SK-N-SH (cell line): ENCODE measurements around the gene NXPH4. TPM values are rescaled to one million over a fixed set of nuclear protein-coding genes. Genes with fewer than 3 reads are reported as not detected.

Source experiments
- CTCF ChIA-PET: fragments of 300-600, 350-600 bp; formaldehyde crosslinking; extraction: SDS; loops from one replicate; lab custom pipeline; 2021; lab: Yijun Ruan, JAX
- POLR2A ChIA-PET: fragments of 350-600 bp; sonication (Branson Sonifier 250); formaldehyde crosslinking; extraction: SDS; loops from one replicate; lab custom pipeline; 2020; ENCODE audit warnings: antibody characterized with exemption, inconsistent platforms; lab: Yijun Ruan, JAX
- DNase-seq: peaks from one replicate; pipeline ENCODE4 v3.0.0; 2012
- H2AFZ ChIP-seq: fragments of 200-600 bp; sonication (generic); 2 replicates; pipeline ENCODE4 v1.8.1; 2016; ENCODE audit warnings: antibody characterized with exemption, mild to moderate bottlenecking, low read depth
- H3F3A ChIP-seq: fragments of 200-600 bp; sonication (generic); replicated peaks from 2 replicates; pipeline ENCODE3; 2016; ENCODE audit warnings: antibody characterized with exemption, mild to moderate bottlenecking; ENCODE audit not compliant: insufficient read depth
- H3K27ac ChIP-seq, 2 experiments: fragments of 200-500 bp in 1 of 2; fragments of 200-600 bp in 1 of 2; sonication (Bioruptor generic) in 1 of 2; sonication (generic), shearing (Covaris generic) in 1 of 2; 2 replicates each; pipeline versions ENCODE4 v1.5.1 to v1.6.1; 2014 to 2016; ENCODE audit warnings: low read depth in 2 of 2, inconsistent platforms in 1 of 2, low read length in 1 of 2, mild to moderate bottlenecking in 1 of 2, mixed read lengths in 1 of 2
- H3K27me3 ChIP-seq: fragments of 200-600 bp; sonication (generic), shearing (Covaris generic); 2 replicates; pipeline ENCODE4 v1.6.1; 2016; ENCODE audit warnings: mixed run types; ENCODE audit not compliant: insufficient read depth
- H3K36me3 ChIP-seq, 2 experiments: fragments of 200-500 bp in 1 of 2; fragments of 200-600 bp in 1 of 2; sonication (Bioruptor generic) in 1 of 2; sonication (generic) in 1 of 2; replicated peaks in 1 of 2; 2 replicates each; pipeline versions ENCODE3 to v1.5.1; 2014 to 2016; ENCODE audit warnings: low read length in 1 of 2, mild to moderate bottlenecking in 1 of 2; ENCODE audit not compliant: insufficient read depth in 2 of 2, control insufficient read depth in 1 of 2
- H3K4me1 ChIP-seq, 2 experiments: fragments of 200-500 bp in 1 of 2; fragments of 200-600 bp in 1 of 2; sonication (Bioruptor generic) in 1 of 2; sonication (generic), shearing (Covaris generic) in 1 of 2; 2 replicates each; pipeline versions ENCODE4 v1.5.1 to v1.6.1; 2014 to 2016; ENCODE audit warnings: low read depth in 1 of 2, low read length in 1 of 2, mixed run types in 1 of 2; ENCODE audit not compliant: insufficient read depth in 2 of 2, control insufficient read depth in 1 of 2
- H3K4me2 ChIP-seq: fragments of 200-600 bp; sonication (generic), shearing (Covaris generic); 2 replicates; pipeline ENCODE4 v1.6.1; 2017; ENCODE audit warnings: mixed run types
- H3K4me3 ChIP-seq, 2 experiments: fragments of 200-500 bp in 1 of 2; fragments of 200-600 bp in 1 of 2; sonication (Bioruptor generic) in 1 of 2; sonication (generic), shearing (Covaris generic) in 1 of 2; 2 replicates each; pipeline versions ENCODE4 v1.5.1 to v1.8.1; 2014 to 2016; ENCODE audit warnings: low read depth in 2 of 2, inconsistent platforms in 1 of 2, low read length in 1 of 2, mild to moderate bottlenecking in 1 of 2, mixed read lengths in 1 of 2, moderate library complexity in 1 of 2
- H3K79me2 ChIP-seq: fragments of 200-600 bp; sonication (generic); 2 replicates; pipeline ENCODE4 v1.8.1; 2017; ENCODE audit warnings: mild to moderate bottlenecking; ENCODE audit not compliant: insufficient read depth
- H3K9ac ChIP-seq: fragments of 200-600 bp; sonication (generic); 2 replicates; pipeline ENCODE4 v1.6.1; 2017; ENCODE audit warnings: mixed run types
- H3K9me2 ChIP-seq: fragments of 200-600 bp; sonication (generic); 2 replicates; pipeline ENCODE4 v1.6.1; 2017; ENCODE audit warnings: mixed run types
- H3K9me3 ChIP-seq: fragments of 200-600 bp; sonication (generic); 2 replicates; pipeline ENCODE4 v1.6.1; 2017; ENCODE audit warnings: mixed run types, mild to moderate bottlenecking, moderate library complexity
- H4K20me1 ChIP-seq: fragments of 200-600 bp; sonication (generic); 2 replicates; pipeline ENCODE4 v1.6.1; 2017; ENCODE audit warnings: mild to moderate bottlenecking, mixed run types; ENCODE audit not compliant: insufficient read depth
- CHD2 ChIP-seq: fragments of 150-350 bp; IDR thresholded peaks from 2 replicates; pipeline ENCODE4 v1.6.1; 2018; ENCODE audit warnings: low read length; ENCODE audit not compliant: partially characterized antibody
- CTCF ChIP-seq: fragments of 200-600 bp; sonication (generic); IDR thresholded peaks from 2 replicates; pipeline ENCODE4 v1.6.1; 2017; ENCODE audit warnings: antibody characterized with exemption, mild to moderate bottlenecking, moderate library complexity
- FOSL2 ChIP-seq: IDR thresholded peaks from 2 replicates; pipeline ENCODE4 v1.4.0; 2012; ENCODE audit warnings: low read depth, mild to moderate bottlenecking, moderate library complexity, borderline replicate concordance
- FOXJ3 ChIP-seq: sonication (generic); formaldehyde crosslinking; IDR thresholded peaks from 2 replicates; pipeline ENCODE4 v1.5.1; 2020; ENCODE audit warnings: mild to moderate bottlenecking, missing genetic modification reagents
- GABPA ChIP-seq: IDR thresholded peaks from 2 replicates; pipeline ENCODE4 v1.4.0; 2012; ENCODE audit warnings: low read depth, mild to moderate bottlenecking
- GATA2 ChIP-seq: sonication (generic); formaldehyde crosslinking; IDR thresholded peaks from 2 replicates; pipeline ENCODE4 v1.5.0; 2020; ENCODE audit warnings: mild to moderate bottlenecking, missing genetic modification reagents
- JUND ChIP-seq: IDR thresholded peaks from 2 replicates; pipeline ENCODE4 v1.4.0; 2012
- MEF2A ChIP-seq: IDR thresholded peaks from 2 replicates; pipeline ENCODE4 v1.4.0; 2012; ENCODE audit warnings: low read depth, borderline replicate concordance
- MXI1 ChIP-seq: IDR thresholded peaks from 2 replicates; pipeline ENCODE4 v1.6.1; 2012; ENCODE audit warnings: mild to moderate bottlenecking, low read depth, low read length, improper control_type of control experiment
- POLR2AphosphoS5 ChIP-seq: IDR thresholded peaks from 2 replicates; pipeline ENCODE4 v1.6.1; 2012; ENCODE audit warnings: low read depth, low read length
- RAD21 ChIP-seq: IDR thresholded peaks from 2 replicates; pipeline ENCODE4 v1.6.1; 2012; ENCODE audit warnings: mild to moderate bottlenecking, low read length
- RCOR1 ChIP-seq: fragments of 150-350 bp; IDR thresholded peaks from 2 replicates; pipeline ENCODE4 v1.6.1; 2017; ENCODE audit warnings: antibody characterized with exemption, low read length
- RFX5 ChIP-seq: IDR thresholded peaks from 2 replicates; pipeline ENCODE4 v1.6.1; 2012; ENCODE audit warnings: mild to moderate bottlenecking, improper control_type of control experiment, low read length
- SMC3 ChIP-seq: IDR thresholded peaks from 2 replicates; pipeline ENCODE4 v1.6.1; 2012; ENCODE audit warnings: low read depth, low read length, improper control_type of control experiment
- USF2 ChIP-seq: fragments of 150-350 bp; IDR thresholded peaks from 2 replicates; pipeline ENCODE4 v1.6.1; 2017; ENCODE audit warnings: antibody characterized with exemption, low read length, low read depth, borderline replicate concordance
- WGBS: methylation state at CpG from one replicate; pipeline ENCODE4 v1.1.6; 2017; ENCODE audit warnings: low lambda C conversion rate; 5-methylcytosine and 5-hydroxymethylcytosine counted together
- polyA plus RNA-seq, 3 experiments: library from polyadenylated mRNA; depleted of rRNA; stranded (reverse); fragments of >200 nt; gene quantifications; 2 replicates each; pipeline ENCODE4 v1.2.3, GENCODE V29; 2012
- TF ChIP-seq, protein P1 (sequence below): fragments of 150-350 bp; IDR thresholded peaks from 2 replicates; pipeline ENCODE4 v1.6.1; 2016; ENCODE audit warnings: mild to moderate bottlenecking, low read depth, low read length

NXPH4 gene
- polyA plus RNA-seq, 1 of the 3 experiments (the other 2 are of a cell fraction): 0.31 TPM

DNA sequence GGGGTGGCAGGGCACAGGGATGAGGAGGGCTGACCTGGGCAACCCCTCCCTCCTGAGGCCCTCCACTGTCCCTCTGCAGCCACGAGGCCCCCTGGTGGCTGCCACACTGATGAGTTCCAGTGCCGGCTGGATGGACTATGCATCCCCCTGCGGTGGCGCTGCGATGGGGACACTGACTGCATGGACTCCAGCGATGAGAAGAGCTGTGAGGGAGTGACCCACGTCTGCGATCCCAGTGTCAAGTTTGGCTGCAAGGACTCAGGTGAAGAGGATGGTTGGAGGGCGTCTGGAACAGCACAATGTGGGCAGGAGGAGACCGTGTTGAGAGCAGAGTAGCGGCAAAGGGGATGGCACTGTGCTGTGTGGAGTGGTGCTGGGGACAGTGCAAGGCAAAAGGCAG, 43.5 kb upstream of the NXPH4 start (continued):
- no peak for TF ChIP-seq FOSL2
- TF ChIP-seq FOXJ3: no peak
- no peak for TF ChIP-seq JUND

GRCh38 chr12:57173683-57174082, 42.9 kb upstream of the NXPH4 start:
- CTCF ChIA-PET: interaction anchor here (0.8 to 33.3 kb wide), 9 partner anchors 7 to 359 kb away, joined by 3 to 643 read pairs (median 9); partner anchors contain the start of genes LRP1 and LRP1-AS

GRCh38 chr12:57175428-57176138, 41.0 kb upstream of the NXPH4 start:
- no peaks in the 10 kb centered on the region for H3K9me2 ChIP-seq
- no peak overlapping the region for H3K9ac ChIP-seq
- no peaks in the 10 kb centered on the region for H3K27me3 ChIP-seq
- POLR2A ChIA-PET: interaction anchor here (1.0 to 4.6 kb wide), 5 partner anchors 12 to 63 kb away, joined by 3 to 23 read pairs (median 4); partner anchors contain the start of gene LRP1
- TF ChIP-seq JUND (no peak), SMC3 (peak; percentile 82), FOSL2 (no peak), MXI1 (peak; percentile 16; the same call in 1 of the 2 replicates), RAD21 (peak; percentile 79), MEF2A (no peak), GABPA (no peak), USF2 (no peak), RFX5 (no peak), CHD2 (peak; percentile 28), FOXJ3 (no peak), CTCF (peak; percentile 88), GATA2 (CRISPR knock-in tag) (no peak), POLR2AphosphoS5 (no peak), RCOR1 (0 out of 2 replicates have a peak, but pooled peaks have one; percentile 37)
- TF ChIP-seq, protein P1, sequence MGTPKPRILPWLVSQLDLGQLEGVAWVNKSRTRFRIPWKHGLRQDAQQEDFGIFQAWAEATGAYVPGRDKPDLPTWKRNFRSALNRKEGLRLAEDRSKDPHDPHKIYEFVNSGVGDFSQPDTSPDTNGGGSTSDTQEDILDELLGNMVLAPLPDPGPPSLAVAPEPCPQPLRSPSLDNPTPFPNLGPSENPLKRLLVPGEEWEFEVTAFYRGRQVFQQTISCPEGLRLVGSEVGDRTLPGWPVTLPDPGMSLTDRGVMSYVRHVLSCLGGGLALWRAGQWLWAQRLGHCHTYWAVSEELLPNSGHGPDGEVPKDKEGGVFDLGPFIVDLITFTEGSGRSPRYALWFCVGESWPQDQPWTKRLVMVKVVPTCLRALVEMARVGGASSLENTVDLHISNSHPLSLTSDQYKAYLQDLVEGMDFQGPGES: no peak
- TF ChIP-seq, all 33 proteins: peak for 6
- Histone ChIP-seq H3K4me2 (no peak overlapping the region), H3K9me3 (no peaks in the 10 kb centered on the region), H3K27ac (peak overlapping the region in 1 of 2 experiments; percentile 67; a peak in 2 of 4 replicates), H3K79me2 (no peaks in the 10 kb centered on the region), H3F3A (no peaks in the 10 kb centered on the region), H3K4me3 (no peak overlapping the region; a peak in 1 of 4 replicates), H3K4me1 (peaks cover 0 to 16% of the 10 kb centered on the region in 2 experiments; a peak in 1 of 4 replicates), H3K36me3 (peaks cover 29 to 53% of the 10 kb centered on the region in 2 experiments), H2AFZ (no peak overlapping the region), H4K20me1 (0 out of 2 replicates have a peak, but pooled peaks cover 2% of the 10 kb centered on the region)
- WGBS: 58% methylated on average over 16 of the region's 29 CpGs
- CTCF ChIA-PET: interaction anchor here (0.6 to 33.3 kb wide), 44 partner anchors 5 to 470 kb away, joined by 3 to 643 read pairs (median 5); partner anchors contain the start of genes LRP1, LRP1-AS, NAB2 and NEMP1
- DNase-seq: peak; percentile 92

More at GRCh38 chr12:57173683-57174082, 42.9 kb upstream of the NXPH4 start:
- H3K27me3 ChIP-seq: no peaks in the 10 kb centered on the region
- peaks cover 0 to 16% of the 10 kb centered on the region in 2 experiments; a peak in 1 of 4 replicates for H3K4me1 ChIP-seq
- no peak overlapping the region for H3K9ac ChIP-seq
- H3K27ac ChIP-seq: no peak overlapping the region
- H3K9me2 ChIP-seq: no peaks in the 10 kb centered on the region
- POLR2A ChIA-PET: interaction anchor here (4.6 kb wide), 1 partner anchor 46 kb away, joined by 23 read pairs; the partner anchor contains the start of gene LRP1
- WGBS: 95% methylated on average over 13 of the region's 14 CpGs
- H3K9me3 ChIP-seq: no peaks in the 10 kb centered on the region
- TF ChIP-seq JUND: no peak
- no peaks in the 10 kb centered on the region for H3F3A ChIP-seq
- H3K36me3 ChIP-seq: peaks cover 16 to 46% of the 10 kb centered on the region in 2 experiments
- H4K20me1 ChIP-seq: 0 out of 2 replicates have a peak, but pooled peaks cover 2% of the 10 kb centered on the region
- H3K4me2 ChIP-seq: no peak overlapping the region
- no peaks in the 10 kb centered on the region for H3K79me2 ChIP-seq
- H3K4me3 ChIP-seq: no peak overlapping the region
- no peak for DNase-seq
- no peak overlapping the region for H2AFZ ChIP-seq
